ENCODE measurements around the gene GGTLC2. TPM values are rescaled to one million over a fixed set of nuclear protein-coding genes. Genes with fewer than 3 reads are reported as not detected.
A peak's percentile ranks its signal among the peaks of the same experiment; 100 is the strongest.

The GGTLC2 gene
- total RNA-seq, 4 donors from 2014 or later, result not detected

GRCh38 chr22:22673099-22673498, 28.7 kb downstream of the GGTLC2 start:
- intact Hi-C loops (cut with DNase I; ENCODE audit: low total_unique reads), result no loop called here
- TF ChIP-seq POLR2A (IDR thresholded peaks at IDR 0.05), result no peak
- TF ChIP-seq CTCF (IDR thresholded peaks at IDR 0.05), result no peak
- no peak for DNase-seq (ENCODE audit: low spot score in 2 of 2)
- H3K4me3 ChIP-seq (ENCODE audit: low read depth, poor library complexity, severe bottlenecking), result no peak overlapping the region
- 75 to 81% methylated on average over 3 of the region's 3 CpGs for WGBS, 2 donors

GRCh38 chr22:22673628-22674027, 29.2 kb downstream of the GGTLC2 start:
- TF ChIP-seq CTCF (IDR thresholded peaks at IDR 0.05) (no peak), POLR2A (IDR thresholded peaks at IDR 0.05) (no peak)
- WGBS, 2 donors, result 77 to 88% methylated on average over 2 of the region's 2 CpGs
- intact Hi-C loops (cut with DNase I; ENCODE audit: low total_unique reads), result no loop called here
- DNase-seq (ENCODE audit: low spot score in 2 of 2), result peak in 1 of 2 donors; percentile 21
- H3K4me3 ChIP-seq (ENCODE audit: low read depth, poor library complexity, severe bottlenecking), result no peak overlapping the region

- H3K4me3 ChIP-seq (ENCODE audit: low read depth, poor library complexity, severe bottlenecking), result no peak overlapping the region
- TF ChIP-seq POLR2A (IDR thresholded peaks at IDR 0.05) (no peak), CTCF (IDR thresholded peaks at IDR 0.05) (no peak)
- DNase-seq (ENCODE audit: low spot score in 2 of 2), result peak in 1 of 2 donors; percentile 0
- WGBS, 2 donors, result 82 to 88% methylated on average over 4 of the region's 4 CpGs
- intact Hi-C loops (cut with DNase I; ENCODE audit: low total_unique reads), result no loop called here
These were observed 30.1 kb downstream of the GGTLC2 start for GRCh38 chr22:22674467-22674866.

- H3K4me3 ChIP-seq (ENCODE audit: low read depth, poor library complexity, severe bottlenecking), result no peak overlapping the region
- no peak for DNase-seq (ENCODE audit: low spot score in 2 of 2)
- WGBS, 2 donors, result 95 to 96% methylated on average over 4 of the region's 4 CpGs
- intact Hi-C loops (cut with DNase I; ENCODE audit: low total_unique reads), result no loop called here
- TF ChIP-seq CTCF (IDR thresholded peaks at IDR 0.05) (no peak), POLR2A (IDR thresholded peaks at IDR 0.05) (no peak)
These were observed 34.6 kb downstream of the GGTLC2 start for GRCh38 chr22:22678970-22679369.

GRCh38 chr22:22680396-22680795, 36.0 kb downstream of the GGTLC2 start:
- TF ChIP-seq CTCF (IDR thresholded peaks at IDR 0.05), result no peak
- 93 to 100% methylated on average over 4 of the region's 4 CpGs for WGBS, 2 donors
- DNase-seq (ENCODE audit: low spot score in 2 of 2), result no peak
- H3K4me3 ChIP-seq (ENCODE audit: low read depth, poor library complexity, severe bottlenecking), result no peak overlapping the region
- intact Hi-C loops (cut with DNase I; ENCODE audit: low total_unique reads), result no loop called here

- 42 to 43% methylated on average over 3 of the region's 3 CpGs for WGBS, 2 donors
- no peak overlapping the region for H3K4me3 ChIP-seq (ENCODE audit: low read depth, poor library complexity, severe bottlenecking)
- TF ChIP-seq CTCF (IDR thresholded peaks at IDR 0.05) (no peak), POLR2A (IDR thresholded peaks at IDR 0.05) (no peak)
- no peak for DNase-seq (ENCODE audit: low spot score in 2 of 2)
- intact Hi-C loops (cut with DNase I; ENCODE audit: low total_unique reads), result no loop called here
These were observed 36.9 kb downstream of the GGTLC2 start for GRCh38 chr22:22681221-22681739.

Data from lower leg skin (tissue), 4 donors.